Tibial artery (tissue), 4 donors: ENCODE data around the gene CWC27.
A peak's percentile ranks its signal among the peaks of the same experiment; 100 is the strongest.

Source experiments
- DNase-seq, 2 donors: peaks; one replicate each; pipeline ENCODE4 v3.0.0-alpha.2; 2019
- H3K27ac ChIP-seq, 2 donors: fragments of 200-600 bp; sonication (generic) in 1 of 2; 1 replicate in 1 of 2; 2 replicates in 1 of 2; pipeline ENCODE4 v1.5.1; 2018 to 2019; ENCODE audit warnings: mild to moderate bottlenecking in 1 of 2
- H3K27me3 ChIP-seq, 2 donors: fragments of 200-600 bp; sonication (generic) in 1 of 2; one replicate each; pipeline versions ENCODE4 v1.5.1 to v1.6.0; 2016 to 2019
- H3K36me3 ChIP-seq, 3 donors: fragments of 200-600 bp; sonication (generic) in 2 of 3; one replicate each; pipeline ENCODE4 v1.5.1; 2016 to 2019; ENCODE audit warnings: mild to moderate bottlenecking in 2 of 3
- H3K4me1 ChIP-seq, 4 donors: fragments of 200-600 bp; sonication (generic) in 2 of 4; 1 replicate in 3 of 4; 2 replicates in 1 of 4; pipeline ENCODE4 v1.5.1; 2016 to 2019
- H3K4me3 ChIP-seq, 2 donors: fragments of 200-600 bp; sonication (generic) in 1 of 2; 1 replicate in 1 of 2; 2 replicates in 1 of 2; pipeline ENCODE4 v1.5.1; 2018 to 2019; ENCODE audit warnings: mild to moderate bottlenecking in 2 of 2
- H3K9me3 ChIP-seq, 3 donors: fragments of 200-600 bp; sonication (generic) in 1 of 3; one replicate each; pipeline ENCODE4 v1.5.1; 2016 to 2019
- intact Hi-C: fragments of 100-400 bp; cut with DNase I; formaldehyde crosslinking; loops from one replicate; pipeline ENCODE4 v1.15.0; 2023; ENCODE audit warnings: low total_unique reads
- TF ChIP-seq, protein P1 (sequence below), 2 experiments: fragments of 200-600 bp in 1 of 2; fragments of 450-650 bp in 1 of 2; IDR thresholded peaks; one replicate each; pipeline ENCODE4 v1.5.1; 2017 to 2019; ENCODE audit warnings: antibody characterized with exemption in 2 of 2, mild to moderate bottlenecking in 1 of 2, moderate library complexity in 1 of 2

Gene CWC27

DNA sequence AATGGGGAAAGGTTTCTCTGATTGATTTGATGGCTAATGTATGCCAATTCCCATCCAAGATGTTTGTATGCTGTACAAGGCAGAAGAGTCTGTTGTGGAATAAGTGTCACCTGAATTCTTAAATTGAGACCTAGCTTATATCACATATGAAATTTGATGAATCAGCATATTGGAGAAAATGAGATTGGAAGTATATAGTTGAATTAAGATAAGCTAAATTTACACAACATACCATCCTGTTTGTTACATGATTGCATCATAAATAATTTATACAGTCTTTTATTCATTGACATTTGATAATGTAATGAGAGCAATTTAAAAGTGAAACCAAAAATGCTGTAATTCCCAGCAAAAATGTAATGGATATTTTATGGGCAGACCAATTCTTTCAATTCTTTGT is 1.1 kb downstream of the CWC27 start:
- Histone ChIP-seq H3K27ac (no peak overlapping the region), H3K4me3 (peak overlapping the region; percentile 64 to 66), H3K27me3 (no peaks in the 10 kb centered on the region), H3K9me3 (no peaks in the 10 kb centered on the region), H3K4me1 (peaks cover 0 to 44% (median 32%) of the 10 kb centered on the region in 4 donors), H3K36me3 (peaks cover 0 to 3% (median 0%) of the 10 kb centered on the region in 3 donors)
- TF ChIP-seq, protein P1, sequence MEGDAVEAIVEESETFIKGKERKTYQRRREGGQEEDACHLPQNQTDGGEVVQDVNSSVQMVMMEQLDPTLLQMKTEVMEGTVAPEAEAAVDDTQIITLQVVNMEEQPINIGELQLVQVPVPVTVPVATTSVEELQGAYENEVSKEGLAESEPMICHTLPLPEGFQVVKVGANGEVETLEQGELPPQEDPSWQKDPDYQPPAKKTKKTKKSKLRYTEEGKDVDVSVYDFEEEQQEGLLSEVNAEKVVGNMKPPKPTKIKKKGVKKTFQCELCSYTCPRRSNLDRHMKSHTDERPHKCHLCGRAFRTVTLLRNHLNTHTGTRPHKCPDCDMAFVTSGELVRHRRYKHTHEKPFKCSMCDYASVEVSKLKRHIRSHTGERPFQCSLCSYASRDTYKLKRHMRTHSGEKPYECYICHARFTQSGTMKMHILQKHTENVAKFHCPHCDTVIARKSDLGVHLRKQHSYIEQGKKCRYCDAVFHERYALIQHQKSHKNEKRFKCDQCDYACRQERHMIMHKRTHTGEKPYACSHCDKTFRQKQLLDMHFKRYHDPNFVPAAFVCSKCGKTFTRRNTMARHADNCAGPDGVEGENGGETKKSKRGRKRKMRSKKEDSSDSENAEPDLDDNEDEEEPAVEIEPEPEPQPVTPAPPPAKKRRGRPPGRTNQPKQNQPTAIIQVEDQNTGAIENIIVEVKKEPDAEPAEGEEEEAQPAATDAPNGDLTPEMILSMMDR (IDR thresholded peaks at IDR 0.05), result no peak
- DNase-seq, result no peak
- intact Hi-C loops, result no loop called here

GRCh38 chr5:64771736-64772135 is 3.0 kb downstream of the CWC27 start:
- H3K9me3 ChIP-seq, result no peaks in the 10 kb centered on the region
- TF ChIP-seq, protein P1 (IDR thresholded peaks at IDR 0.05), result no peak
- no peak overlapping the region for H3K27ac ChIP-seq
- no peak overlapping the region for H3K4me3 ChIP-seq
- intact Hi-C loops, result no loop called here
- peaks cover 0 to 34% (median 22%) of the 10 kb centered on the region in 4 donors for H3K4me1 ChIP-seq
- DNase-seq, result no peak
- peaks cover 0 to 10% (median 0%) of the 10 kb centered on the region in 3 donors for H3K36me3 ChIP-seq
- no peaks in the 10 kb centered on the region for H3K27me3 ChIP-seq

GRCh38 chr5:64773533-64773932 is 4.8 kb downstream of the CWC27 start:
- no peaks in the 10 kb centered on the region for H3K27me3 ChIP-seq
- DNase-seq, result no peak
- TF ChIP-seq, protein P1 (IDR thresholded peaks at IDR 0.05), result no peak
- no peak overlapping the region for H3K27ac ChIP-seq
- no peak overlapping the region for H3K4me3 ChIP-seq
- intact Hi-C loops, result no loop called here
- no peaks in the 10 kb centered on the region for H3K9me3 ChIP-seq
- peaks cover 0 to 23% (median 14%) of the 10 kb centered on the region in 4 donors for H3K4me1 ChIP-seq
- peaks cover 0 to 10% (median 0%) of the 10 kb centered on the region in 3 donors for H3K36me3 ChIP-seq

DNA sequence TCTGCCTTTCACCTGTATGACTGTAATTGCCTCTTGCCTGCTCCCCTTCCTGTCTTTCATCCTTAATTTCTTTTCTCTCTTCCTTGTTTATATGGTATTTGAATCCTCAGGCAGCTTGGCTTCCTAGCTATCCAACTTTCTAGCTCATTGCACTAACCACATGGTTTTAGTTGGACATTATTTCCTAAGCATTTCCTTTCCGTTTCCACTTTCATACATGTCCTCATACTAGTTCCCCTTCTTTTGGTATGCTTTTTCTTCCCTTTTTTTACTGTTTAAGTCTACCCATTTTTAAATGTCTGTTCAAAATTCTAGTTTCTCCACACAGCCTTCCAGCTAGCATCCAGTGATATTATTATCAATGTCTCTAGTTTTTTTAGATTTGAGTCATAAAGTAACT is 6.6 kb downstream of the CWC27 start:
- H3K27ac ChIP-seq, result no peak overlapping the region
- TF ChIP-seq, protein P1 (IDR thresholded peaks at IDR 0.05), result no peak
- no peaks in the 10 kb centered on the region for H3K9me3 ChIP-seq
- no peaks in the 10 kb centered on the region for H3K27me3 ChIP-seq
- no peak for DNase-seq
- H3K4me1 ChIP-seq, result peaks cover 0 to 13% (median 4%) of the 10 kb centered on the region in 4 donors
- intact Hi-C loops, result no loop called here
- no peak overlapping the region for H3K4me3 ChIP-seq
- H3K36me3 ChIP-seq, result peaks cover 0 to 10% (median 0%) of the 10 kb centered on the region in 3 donors

- Histone ChIP-seq H3K27me3 (no peaks in the 10 kb centered on the region), H3K36me3 (peaks cover 0 to 20% (median 1%) of the 10 kb centered on the region in 3 donors), H3K9me3 (no peaks in the 10 kb centered on the region), H3K4me1 (no peaks in the 10 kb centered on the region), H3K4me3 (no peak overlapping the region), H3K27ac (no peak overlapping the region)
- DNase-seq, result peak; percentile 66 to 67
- intact Hi-C loops, result loop anchor here (5.0 kb wide), 1 partner anchor 147 kb away; no protein-coding TSS in a partner anchor
- TF ChIP-seq, protein P1 (IDR thresholded peaks at IDR 0.05), result peak; percentile 76 to 80
These were observed 15.8 kb downstream of the CWC27 start for GRCh38 chr5:64784451-64785025.
